ENCODE data around the gene GLS.
"Not testable (repeated sequence)": the region's sequence is repeated elsewhere in the genome, so short reads cannot be mapped to it uniquely, and the experiment has no call there.

- not testable (repeated sequence) for TF ChIP-seq CTCF, POLR2A (IDR thresholded peaks at IDR 0.05)
Observed at GRCh38 chr2:190853022-190853421, 27.6 kb upstream of the GLS start.

All from body of pancreas (tissue), 4 donors.